ENCODE data around the gene TNFAIP8. TPM values are rescaled to one million over a fixed set of nuclear protein-coding genes. Genes with fewer than 3 reads are reported as not detected.

TNFAIP8 gene
- total RNA-seq, 1 donor from 2014 or later = 25.9 TPM

DNA sequence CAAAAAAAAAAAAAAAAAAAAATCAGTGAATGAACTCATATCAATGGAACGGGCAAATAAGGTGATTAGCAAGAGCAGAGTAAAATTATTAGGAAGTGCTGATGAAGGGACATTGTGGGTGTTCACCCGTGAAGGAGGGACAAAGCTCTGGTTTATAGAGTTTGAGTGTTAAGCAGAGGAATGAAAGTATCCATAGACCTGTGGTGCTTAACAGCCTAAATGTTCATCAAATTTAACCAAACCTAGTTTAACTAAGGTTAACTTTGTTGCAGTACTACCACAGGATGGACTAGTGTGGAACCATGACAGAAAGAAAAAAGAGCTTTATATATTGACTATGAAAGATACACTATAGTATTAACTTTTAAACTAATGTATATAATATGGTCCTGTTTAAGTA lies 44.1 kb upstream of the TNFAIP8 start:
- H3K9me3 Mint-ChIP-seq (ENCODE audit: unreplicated experiment) = no peaks in the 10 kb centered on the region
- H3K9me3 ChIP-seq (ENCODE audit: insufficient read depth, low read depth, low read length) = no peaks in the 10 kb centered on the region
- no peaks in the 10 kb centered on the region for H4K20me1 ChIP-seq (ENCODE audit: insufficient read depth, low read length)
- peaks cover 8% of the 10 kb centered on the region for H3K36me3 Mint-ChIP-seq (ENCODE audit: low read depth, unreplicated experiment)
- no peak overlapping the region for H3K4me3 Mint-ChIP-seq (ENCODE audit: unreplicated experiment)
- no peak overlapping the region for H3K4me3 ChIP-seq (ENCODE audit: insufficient read depth, low read depth, low read length)
- H3K27me3 Mint-ChIP-seq (ENCODE audit: low read depth, unreplicated experiment) = no peaks in the 10 kb centered on the region
- peaks cover 12% of the 10 kb centered on the region for H3K4me1 ChIP-seq (ENCODE audit: insufficient read depth, low read length)
- H2AFZ ChIP-seq (ENCODE audit: low read depth, low read length) = no peak overlapping the region
- peaks cover 19% of the 10 kb centered on the region for H3K4me1 Mint-ChIP-seq (ENCODE audit: low read depth, unreplicated experiment)
- H3K9ac ChIP-seq (ENCODE audit: low read length) = no peak overlapping the region
- H3K27me3 ChIP-seq (ENCODE audit: insufficient read depth, low read length) = no peaks in the 10 kb centered on the region
- FAIRE-seq (no peak), DNase-seq (ENCODE audit: low read depth) (no peak)
- H3K79me2 ChIP-seq (ENCODE audit: insufficient read depth, low read length) = no peaks in the 10 kb centered on the region
- no peak overlapping the region for H3K27ac Mint-ChIP-seq (ENCODE audit: unreplicated experiment)
- no peak for TF ChIP-seq EZH2 (IDR thresholded peaks at IDR 0.05; ENCODE audit: insufficient read depth, low read length)
- TF ChIP-seq, protein P1, sequence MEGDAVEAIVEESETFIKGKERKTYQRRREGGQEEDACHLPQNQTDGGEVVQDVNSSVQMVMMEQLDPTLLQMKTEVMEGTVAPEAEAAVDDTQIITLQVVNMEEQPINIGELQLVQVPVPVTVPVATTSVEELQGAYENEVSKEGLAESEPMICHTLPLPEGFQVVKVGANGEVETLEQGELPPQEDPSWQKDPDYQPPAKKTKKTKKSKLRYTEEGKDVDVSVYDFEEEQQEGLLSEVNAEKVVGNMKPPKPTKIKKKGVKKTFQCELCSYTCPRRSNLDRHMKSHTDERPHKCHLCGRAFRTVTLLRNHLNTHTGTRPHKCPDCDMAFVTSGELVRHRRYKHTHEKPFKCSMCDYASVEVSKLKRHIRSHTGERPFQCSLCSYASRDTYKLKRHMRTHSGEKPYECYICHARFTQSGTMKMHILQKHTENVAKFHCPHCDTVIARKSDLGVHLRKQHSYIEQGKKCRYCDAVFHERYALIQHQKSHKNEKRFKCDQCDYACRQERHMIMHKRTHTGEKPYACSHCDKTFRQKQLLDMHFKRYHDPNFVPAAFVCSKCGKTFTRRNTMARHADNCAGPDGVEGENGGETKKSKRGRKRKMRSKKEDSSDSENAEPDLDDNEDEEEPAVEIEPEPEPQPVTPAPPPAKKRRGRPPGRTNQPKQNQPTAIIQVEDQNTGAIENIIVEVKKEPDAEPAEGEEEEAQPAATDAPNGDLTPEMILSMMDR (IDR thresholded peaks at IDR 0.05; ENCODE audit: insufficient read depth, low read depth, low read length) = no peak
- no peak overlapping the region for H3K27ac ChIP-seq (ENCODE audit: low read depth, low read length)
- H3K4me2 ChIP-seq (ENCODE audit: low read length) = no peak overlapping the region
- H3K36me3 ChIP-seq (ENCODE audit: insufficient read depth, low read length) = no peaks in the 10 kb centered on the region

- Histone ChIP-seq H2AFZ (ENCODE audit: low read depth, low read length) (no peak overlapping the region), H3K27me3 (ENCODE audit: insufficient read depth, low read length) (no peaks in the 10 kb centered on the region), H3K36me3 (ENCODE audit: insufficient read depth, low read length) (no peaks in the 10 kb centered on the region), H3K9me3 (ENCODE audit: insufficient read depth, low read depth, low read length) (no peaks in the 10 kb centered on the region), H3K4me3 (ENCODE audit: insufficient read depth, low read depth, low read length) (no peak overlapping the region), H3K27ac (ENCODE audit: low read depth, low read length) (no peak overlapping the region), H4K20me1 (ENCODE audit: insufficient read depth, low read length) (no peaks in the 10 kb centered on the region), H3K4me1 (ENCODE audit: insufficient read depth, low read length) (peaks cover 12% of the 10 kb centered on the region), H3K9ac (ENCODE audit: low read length) (no peak overlapping the region), H3K4me2 (ENCODE audit: low read length) (no peak overlapping the region), H3K79me2 (ENCODE audit: insufficient read depth, low read length) (no peaks in the 10 kb centered on the region)
- peaks cover 8% of the 10 kb centered on the region for H3K36me3 Mint-ChIP-seq (ENCODE audit: low read depth, unreplicated experiment)
- FAIRE-seq (no peak), DNase-seq (ENCODE audit: low read depth) (no peak)
- no peak overlapping the region for H3K4me3 Mint-ChIP-seq (ENCODE audit: unreplicated experiment)
- H3K4me1 Mint-ChIP-seq (ENCODE audit: low read depth, unreplicated experiment) = peaks cover 19% of the 10 kb centered on the region
- H3K27me3 Mint-ChIP-seq (ENCODE audit: low read depth, unreplicated experiment) = no peaks in the 10 kb centered on the region
- no peak overlapping the region for H3K27ac Mint-ChIP-seq (ENCODE audit: unreplicated experiment)
- H3K9me3 Mint-ChIP-seq (ENCODE audit: unreplicated experiment) = no peaks in the 10 kb centered on the region
- no peak for TF ChIP-seq EZH2 (IDR thresholded peaks at IDR 0.05; ENCODE audit: insufficient read depth, low read length)
- TF ChIP-seq, protein P1 (IDR thresholded peaks at IDR 0.05; ENCODE audit: insufficient read depth, low read depth, low read length) = no peak
Observed at GRCh38 chr5:119312403-119312802, 43.4 kb upstream of the TNFAIP8 start.

DNA sequence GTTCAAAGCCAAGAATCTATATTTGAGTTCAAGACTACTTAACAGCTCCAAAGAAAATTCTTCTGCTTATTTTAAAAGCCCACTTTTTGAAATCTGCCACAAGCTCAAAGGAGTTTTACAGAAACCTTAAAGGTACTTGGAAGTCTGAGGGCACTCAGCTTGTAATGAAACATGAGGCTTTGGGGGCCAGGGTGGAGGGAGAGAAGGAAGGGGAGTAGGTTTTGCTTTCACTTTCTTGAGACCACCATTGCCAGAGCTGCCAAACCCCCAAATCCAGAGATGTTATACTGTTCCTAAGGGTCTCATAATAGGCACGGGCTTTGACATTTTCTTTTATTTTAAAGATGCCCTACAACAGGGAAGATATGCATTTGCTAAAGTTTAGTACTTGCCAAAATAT lies 42.6 kb upstream of the TNFAIP8 start:
- H3K27me3 ChIP-seq (ENCODE audit: insufficient read depth, low read length) = no peaks in the 10 kb centered on the region
- H2AFZ ChIP-seq (ENCODE audit: low read depth, low read length) = no peak overlapping the region

More for the DNA sequence above, 42.6 kb upstream of the TNFAIP8 start:
- H3K27me3 Mint-ChIP-seq (ENCODE audit: low read depth, unreplicated experiment) = no peaks in the 10 kb centered on the region
- Histone ChIP-seq H3K27ac (ENCODE audit: low read depth, low read length) (no peak overlapping the region), H3K79me2 (ENCODE audit: insufficient read depth, low read length) (no peaks in the 10 kb centered on the region), H3K9ac (ENCODE audit: low read length) (no peak overlapping the region), H3K4me1 (ENCODE audit: insufficient read depth, low read length) (peaks cover 12% of the 10 kb centered on the region), H4K20me1 (ENCODE audit: insufficient read depth, low read length) (no peaks in the 10 kb centered on the region), H3K36me3 (ENCODE audit: insufficient read depth, low read length) (no peaks in the 10 kb centered on the region), H3K4me3 (ENCODE audit: insufficient read depth, low read depth, low read length) (no peak overlapping the region), H3K4me2 (ENCODE audit: low read length) (no peak overlapping the region), H3K9me3 (ENCODE audit: insufficient read depth, low read depth, low read length) (no peaks in the 10 kb centered on the region)
- FAIRE-seq (no peak), DNase-seq (ENCODE audit: low read depth) (no peak)
- H3K27ac Mint-ChIP-seq (ENCODE audit: unreplicated experiment) = no peak overlapping the region
- no peak overlapping the region for H3K4me3 Mint-ChIP-seq (ENCODE audit: unreplicated experiment)
- H3K4me1 Mint-ChIP-seq (ENCODE audit: low read depth, unreplicated experiment) = peaks cover 18% of the 10 kb centered on the region
- H3K9me3 Mint-ChIP-seq (ENCODE audit: unreplicated experiment) = no peaks in the 10 kb centered on the region
- H3K36me3 Mint-ChIP-seq (ENCODE audit: low read depth, unreplicated experiment) = peaks cover 8% of the 10 kb centered on the region
- TF ChIP-seq, protein P1 (IDR thresholded peaks at IDR 0.05; ENCODE audit: insufficient read depth, low read depth, low read length) = no peak
- TF ChIP-seq EZH2 (IDR thresholded peaks at IDR 0.05; ENCODE audit: insufficient read depth, low read length) = no peak
